SU-DHL-6 (cell line): Measurements from ENCODE around the gene GPRC5A.

Experiments used
- EZH2phosphoT487 ChIP-seq: fragments of 200-600 bp; sonication (generic), shearing (Covaris generic); conservative IDR thresholded peaks from 2 replicates; pipeline ENCODE4 v1.6.1; 2018; ENCODE audit warnings: mild to moderate bottlenecking, antibody characterized with exemption, low read length, moderate library complexity, mixed read lengths
- TF ChIP-seq, protein P1 (sequence below): fragments of 200-600 bp; sonication (generic); IDR thresholded peaks from one replicate; pipeline ENCODE4 v1.5.1; 2017; ENCODE audit warnings: antibody characterized with exemption, mild to moderate bottlenecking, low read length, moderate library complexity; ENCODE audit not compliant: insufficient read depth, poor library complexity, severe bottlenecking

DNA sequence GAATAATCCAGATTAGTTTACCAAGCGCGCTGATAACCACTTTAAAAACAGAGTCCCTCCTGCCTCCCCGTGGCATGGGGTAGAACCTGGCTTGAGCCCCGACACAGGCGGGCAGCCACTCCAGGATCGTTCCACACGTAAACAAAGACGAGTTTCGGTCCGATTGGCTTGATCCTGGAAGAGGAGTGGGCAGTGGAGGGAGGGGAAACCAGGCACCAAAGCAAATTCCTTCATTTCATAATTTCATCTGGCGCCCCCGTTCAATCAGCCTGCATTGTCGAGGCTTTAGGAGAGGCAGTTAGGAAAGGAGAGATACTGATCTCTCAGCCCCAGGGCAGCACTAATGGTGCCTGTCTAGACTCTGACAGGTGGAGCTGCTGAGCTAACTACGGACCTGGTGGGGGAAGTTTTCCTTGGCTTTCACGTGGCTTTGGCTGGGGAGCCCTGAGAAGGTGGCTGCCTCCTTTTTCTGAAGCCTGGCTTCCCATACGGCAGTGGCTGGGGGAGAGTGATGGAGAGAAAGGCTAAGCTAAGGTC lies 751 bp upstream of the GPRC5A start:
- TF ChIP-seq, protein P1, sequence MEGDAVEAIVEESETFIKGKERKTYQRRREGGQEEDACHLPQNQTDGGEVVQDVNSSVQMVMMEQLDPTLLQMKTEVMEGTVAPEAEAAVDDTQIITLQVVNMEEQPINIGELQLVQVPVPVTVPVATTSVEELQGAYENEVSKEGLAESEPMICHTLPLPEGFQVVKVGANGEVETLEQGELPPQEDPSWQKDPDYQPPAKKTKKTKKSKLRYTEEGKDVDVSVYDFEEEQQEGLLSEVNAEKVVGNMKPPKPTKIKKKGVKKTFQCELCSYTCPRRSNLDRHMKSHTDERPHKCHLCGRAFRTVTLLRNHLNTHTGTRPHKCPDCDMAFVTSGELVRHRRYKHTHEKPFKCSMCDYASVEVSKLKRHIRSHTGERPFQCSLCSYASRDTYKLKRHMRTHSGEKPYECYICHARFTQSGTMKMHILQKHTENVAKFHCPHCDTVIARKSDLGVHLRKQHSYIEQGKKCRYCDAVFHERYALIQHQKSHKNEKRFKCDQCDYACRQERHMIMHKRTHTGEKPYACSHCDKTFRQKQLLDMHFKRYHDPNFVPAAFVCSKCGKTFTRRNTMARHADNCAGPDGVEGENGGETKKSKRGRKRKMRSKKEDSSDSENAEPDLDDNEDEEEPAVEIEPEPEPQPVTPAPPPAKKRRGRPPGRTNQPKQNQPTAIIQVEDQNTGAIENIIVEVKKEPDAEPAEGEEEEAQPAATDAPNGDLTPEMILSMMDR = no peak
- no peak for TF ChIP-seq EZH2phosphoT487
